Common myeloid progenitor, CD34-positive (primary cell): ENCODE measurements around the gene KLF6.

ENCODE experiments used
- CTCF ChIA-PET: fragments of 350-600 bp; sonication (Branson Sonifier 250); formaldehyde crosslinking; loops from one replicate; lab custom pipeline; 2021; ENCODE audit warnings: antibody characterized with exemption; lab: Charles Lee
- POLR2A ChIA-PET: fragments of 350-600 bp; sonication (Branson Sonifier 250); formaldehyde crosslinking; loops from one replicate; lab custom pipeline; 2021; ENCODE audit warnings: antibody characterized with exemption; lab: Charles Lee
- DNase-seq, 3 donors: peaks; one replicate each; pipeline versions ENCODE4 v3.0.0 to v3.0.0-alpha.2; 2013
- H3K27ac ChIP-seq, 2 experiments: 1 replicate in 1 of 2; 2 replicates in 1 of 2; pipeline ENCODE4 v1.7.0; 2013; ENCODE audit warnings: inconsistent platforms in 2 of 2, low read length in 2 of 2, mild to moderate bottlenecking in 2 of 2, low read depth in 1 of 2, moderate library complexity in 1 of 2; ENCODE audit not compliant: severe bottlenecking in 2 of 2, insufficient read depth in 1 of 2, poor library complexity in 1 of 2
- H3K27me3 ChIP-seq, 5 experiments: replicated peaks in 2 of 5; 1 replicate in 3 of 5; 2 replicates in 2 of 5; pipeline versions ENCODE4 v1.6.1 to v1.7.0; 2013; ENCODE audit warnings: low read length in 4 of 5, mild to moderate bottlenecking in 2 of 5, moderate library complexity in 2 of 5, inconsistent platforms in 1 of 5; ENCODE audit not compliant: insufficient read depth in 5 of 5, control insufficient read depth in 4 of 5
- H3K36me3 ChIP-seq, 4 experiments: 1 replicate in 2 of 4; 2 replicates in 2 of 4; pipeline versions ENCODE4 v1.6.1 to v1.7.0; 2013; ENCODE audit warnings: low read length in 3 of 4, control low read depth in 1 of 4, mild to moderate bottlenecking in 1 of 4; ENCODE audit not compliant: control insufficient read depth in 4 of 4, insufficient read depth in 4 of 4
- H3K4me1 ChIP-seq, 4 experiments: 1 replicate in 3 of 4; 2 replicates in 1 of 4; pipeline versions ENCODE4 v1.6.1 to v1.7.1; 2013; ENCODE audit warnings: low read length in 3 of 4, mild to moderate bottlenecking in 3 of 4, control low read depth in 1 of 4, inconsistent platforms in 1 of 4, moderate library complexity in 1 of 4; ENCODE audit not compliant: control insufficient read depth in 4 of 4, insufficient read depth in 4 of 4; ENCODE audit errors: control extremely low read depth in 1 of 4
- H3K4me3 ChIP-seq, 7 experiments: 1 replicate in 4 of 7; 2 replicates in 3 of 7; pipeline versions ENCODE4 v1.5.1 to v1.7.0; 2013; ENCODE audit warnings: mild to moderate bottlenecking in 7 of 7, low read length in 6 of 7, moderate library complexity in 6 of 7, inconsistent platforms in 2 of 7, low read depth in 2 of 7, control low read depth in 1 of 7; ENCODE audit not compliant: insufficient read depth in 4 of 7, control insufficient read depth in 1 of 7; ENCODE audit errors: extremely low read depth in 1 of 7
- H3K9me3 ChIP-seq, 5 experiments: 1 replicate in 4 of 5; 2 replicates in 1 of 5; pipeline versions ENCODE4 v1.6.1 to v1.7.1; 2013; ENCODE audit warnings: low read length in 4 of 5, mild to moderate bottlenecking in 2 of 5, inconsistent platforms in 1 of 5, low read depth in 1 of 5, moderate library complexity in 1 of 5; ENCODE audit not compliant: control insufficient read depth in 4 of 5, insufficient read depth in 2 of 5; ENCODE audit errors: control extremely low read depth in 1 of 5
- WGBS: methylation state at CpG from one replicate; pipeline ENCODE4 v1.1.5; 2013; ENCODE audit not compliant: insufficient coverage; 5-methylcytosine and 5-hydroxymethylcytosine counted together

The KLF6 gene

DNA sequence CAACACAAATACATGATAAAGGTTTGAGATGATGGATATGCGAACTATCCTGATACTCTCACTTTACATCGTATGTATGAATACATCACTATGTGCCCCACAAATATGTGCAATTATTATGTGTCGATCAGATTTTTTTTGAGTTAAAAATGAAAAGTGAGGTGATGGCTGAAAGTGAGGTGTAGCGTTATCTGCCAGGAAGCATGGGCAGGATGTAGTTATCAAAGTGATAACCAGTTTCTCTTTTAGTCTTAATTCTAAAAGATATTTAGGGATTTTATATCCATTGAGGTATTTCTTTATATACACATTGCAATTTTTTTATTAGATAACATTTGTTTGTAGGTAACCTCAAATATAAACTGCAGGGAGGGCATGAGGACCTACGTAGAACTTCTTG lies 15.6 kb upstream of the KLF6 start:
- peak in 1 of 3 donors; percentile 7 for DNase-seq
- CTCF ChIA-PET = interaction anchor here (1.1 kb wide), 1 partner anchor 10 kb away, joined by 5 read pairs; no protein-coding TSS in a partner anchor
- H3K36me3 ChIP-seq = no peaks in the 10 kb centered on the region
- H3K4me1 ChIP-seq = peaks cover 23 to 32% (median 31%) of the 10 kb centered on the region in 4 experiments
- 92% methylated on average over 2 of the region's 5 CpGs for WGBS
- H3K27ac ChIP-seq = no peak overlapping the region
- H3K4me3 ChIP-seq = no peak overlapping the region
- H3K9me3 ChIP-seq = peaks cover 0 to 3% (median 0%) of the 10 kb centered on the region in 5 experiments
- POLR2A ChIA-PET = interaction anchor here (0.7 to 3.7 kb wide), 2 partner anchors 15 to 273 kb away, joined by 3 to 20 read pairs; partner anchors contain the start of gene KLF6
- H3K27me3 ChIP-seq = no peaks in the 10 kb centered on the region

GRCh38 chr10:3797750-3798149 lies 12.7 kb upstream of the KLF6 start:
- peaks cover 0 to 3% (median 0%) of the 10 kb centered on the region in 5 experiments for H3K9me3 ChIP-seq
- H3K27ac ChIP-seq = no peak overlapping the region
- ChIA-PET CTCF (interaction anchor here (0.9 kb wide), 1 partner anchor 9 kb away, joined by 3 read pairs; no protein-coding TSS in a partner anchor), POLR2A (no interaction called here)
- 100% methylated on average over 1 of the region's 1 CpG for WGBS
- no peaks in the 10 kb centered on the region for H3K27me3 ChIP-seq
- peaks cover 0 to 8% (median 4%) of the 10 kb centered on the region in 4 experiments for H3K4me1 ChIP-seq
- no peak for DNase-seq
- no peaks in the 10 kb centered on the region for H3K36me3 ChIP-seq
- H3K4me3 ChIP-seq = no peak overlapping the region

DNA sequence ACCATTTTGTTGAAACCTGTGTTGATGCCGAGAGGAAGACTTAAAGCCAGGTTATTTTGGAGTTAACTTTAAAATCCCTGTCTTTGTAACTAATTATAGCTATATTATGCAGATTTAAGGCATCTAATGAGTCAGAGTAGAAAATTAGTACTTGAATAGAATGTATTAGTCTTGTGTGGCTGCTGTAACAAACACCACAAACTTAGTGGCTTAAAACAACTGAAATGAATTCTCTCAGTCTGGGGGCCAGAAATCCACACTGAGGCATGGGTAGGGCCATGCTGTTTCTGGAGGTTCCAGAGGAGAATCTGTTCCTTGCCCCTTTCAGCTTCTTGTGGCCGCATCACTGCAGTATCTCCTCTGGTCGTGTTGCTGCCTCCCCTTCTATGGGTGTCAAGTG lies 8.5 kb upstream of the KLF6 start:
- Histone ChIP-seq H3K9me3 (peaks cover 2 to 18% (median 3%) of the 10 kb centered on the region in 5 experiments), H3K4me1 (peaks cover 0 to 6% (median 3%) of the 10 kb centered on the region in 4 experiments), H3K4me3 (no peak overlapping the region), H3K36me3 (no peaks in the 10 kb centered on the region), H3K27me3 (no peaks in the 10 kb centered on the region), H3K27ac (no peak overlapping the region)
- ChIA-PET POLR2A (no interaction called here), CTCF (no interaction called here)
- DNase-seq = no peak
- WGBS = 100% methylated on average over 1 of the region's 3 CpGs

DNA sequence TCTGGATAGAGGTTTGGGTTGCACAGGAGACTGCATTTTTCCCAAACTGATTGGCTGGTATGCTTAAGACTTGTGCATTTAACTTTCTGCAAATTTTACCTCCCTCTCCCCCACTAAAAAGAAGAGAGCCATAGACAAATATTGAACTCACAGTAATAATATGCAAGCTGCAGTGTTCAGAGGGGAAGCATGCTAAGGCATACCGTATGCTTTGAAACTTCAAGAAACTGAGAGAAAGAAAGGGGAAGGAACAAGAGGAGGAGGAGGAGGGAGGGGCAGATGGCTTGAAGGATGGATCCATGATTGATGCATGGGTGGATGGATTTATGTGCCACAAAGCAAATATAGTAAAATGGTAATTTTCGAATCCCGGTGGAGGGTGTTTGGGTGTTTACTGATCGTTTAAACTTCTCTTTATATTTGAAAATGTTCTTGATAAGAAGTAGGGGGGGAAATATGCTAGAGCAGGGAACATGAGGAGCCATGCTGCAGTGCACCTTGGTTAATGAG lies 7.8 kb upstream of the KLF6 start:
- Histone ChIP-seq H3K27ac (no peak overlapping the region), H3K9me3 (peaks cover 2 to 18% (median 3%) of the 10 kb centered on the region in 5 experiments), H3K4me3 (no peak overlapping the region), H3K4me1 (peaks cover 0 to 6% (median 3%) of the 10 kb centered on the region in 4 experiments), H3K36me3 (no peaks in the 10 kb centered on the region), H3K27me3 (no peaks in the 10 kb centered on the region)
- DNase-seq = peak in 1 of 3 donors; percentile 28
- ChIA-PET POLR2A (no interaction called here), CTCF (no interaction called here)
- WGBS = 55% methylated on average over 4 of the region's 4 CpGs

DNA sequence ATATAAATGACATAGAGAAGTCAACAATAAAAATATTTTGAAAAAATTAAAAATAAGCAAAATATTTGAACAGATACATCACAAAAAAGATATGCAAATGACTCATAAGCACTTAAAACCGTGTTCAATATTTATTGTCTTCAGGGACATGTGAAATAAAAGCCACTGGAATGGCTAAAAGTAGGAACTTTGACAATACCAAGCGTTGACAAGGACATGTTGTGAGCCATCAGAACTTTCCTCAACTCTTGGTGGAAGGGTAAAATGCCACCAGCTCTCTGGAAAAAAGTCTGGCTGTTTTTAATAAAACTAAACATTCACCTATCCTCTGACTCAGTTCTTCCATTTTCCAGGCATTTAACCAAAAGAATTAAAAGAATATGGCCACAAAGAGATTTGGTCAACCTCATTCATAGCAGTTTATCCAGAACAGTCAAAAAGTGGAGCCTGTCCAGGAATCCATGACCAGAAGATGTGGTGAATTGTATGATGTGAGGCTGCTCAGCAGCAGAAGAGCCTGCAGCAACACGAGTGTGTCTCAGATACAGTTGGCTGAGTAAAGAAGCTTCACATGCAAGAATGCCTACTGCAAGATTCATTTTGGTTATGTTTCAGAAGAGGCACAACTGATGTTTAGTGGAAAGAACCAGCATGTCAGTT lies 7.1 kb upstream of the KLF6 start:
- ChIA-PET POLR2A (no interaction called here), CTCF (no interaction called here)
- Histone ChIP-seq H3K36me3 (no peaks in the 10 kb centered on the region), H3K4me1 (peaks cover 0 to 6% (median 3%) of the 10 kb centered on the region in 4 experiments), H3K9me3 (peaks cover 2 to 18% (median 3%) of the 10 kb centered on the region in 5 experiments), H3K27ac (no peak overlapping the region), H3K4me3 (no peak overlapping the region), H3K27me3 (no peaks in the 10 kb centered on the region)
- WGBS = 92% methylated on average over 3 of the region's 3 CpGs
- DNase-seq = peak in 1 of 3 donors; percentile 11

GRCh38 chr10:3790858-3791257 lies 5.8 kb upstream of the KLF6 start:
- Histone ChIP-seq H3K9me3 (peaks cover 0 to 15% (median 3%) of the 10 kb centered on the region in 5 experiments), H3K4me1 (peaks cover 0 to 13% (median 7%) of the 10 kb centered on the region in 4 experiments), H3K27ac (no peak overlapping the region), H3K4me3 (no peak overlapping the region), H3K36me3 (no peaks in the 10 kb centered on the region), H3K27me3 (no peaks in the 10 kb centered on the region)
- ChIA-PET CTCF (interaction anchor here (1.2 kb wide), 1 partner anchor 9 kb away, joined by 5 read pairs; no protein-coding TSS in a partner anchor), POLR2A (no interaction called here)
- no peak for DNase-seq
- WGBS = 60% methylated on average over 3 of the region's 6 CpGs

- no peak for DNase-seq
- no peak overlapping the region for H3K4me3 ChIP-seq
- no peaks in the 10 kb centered on the region for H3K27me3 ChIP-seq
- H3K4me1 ChIP-seq = peaks cover 0 to 14% (median 10%) of the 10 kb centered on the region in 4 experiments
- no peak overlapping the region for H3K27ac ChIP-seq
- H3K36me3 ChIP-seq = no peaks in the 10 kb centered on the region
- ChIA-PET POLR2A (no interaction called here), CTCF (interaction anchor here (1.2 kb wide), 1 partner anchor 10 kb away, joined by 5 read pairs; no protein-coding TSS in a partner anchor)
- WGBS = no CpG with 5 or more reads among the region's 1 CpG
- H3K9me3 ChIP-seq = peaks cover 0 to 15% (median 3%) of the 10 kb centered on the region in 5 experiments
These were observed 5.3 kb upstream of the KLF6 start for GRCh38 chr10:3790272-3790671.
